ENCODE results near the gene CEP128.

CEP128 gene

DNA sequence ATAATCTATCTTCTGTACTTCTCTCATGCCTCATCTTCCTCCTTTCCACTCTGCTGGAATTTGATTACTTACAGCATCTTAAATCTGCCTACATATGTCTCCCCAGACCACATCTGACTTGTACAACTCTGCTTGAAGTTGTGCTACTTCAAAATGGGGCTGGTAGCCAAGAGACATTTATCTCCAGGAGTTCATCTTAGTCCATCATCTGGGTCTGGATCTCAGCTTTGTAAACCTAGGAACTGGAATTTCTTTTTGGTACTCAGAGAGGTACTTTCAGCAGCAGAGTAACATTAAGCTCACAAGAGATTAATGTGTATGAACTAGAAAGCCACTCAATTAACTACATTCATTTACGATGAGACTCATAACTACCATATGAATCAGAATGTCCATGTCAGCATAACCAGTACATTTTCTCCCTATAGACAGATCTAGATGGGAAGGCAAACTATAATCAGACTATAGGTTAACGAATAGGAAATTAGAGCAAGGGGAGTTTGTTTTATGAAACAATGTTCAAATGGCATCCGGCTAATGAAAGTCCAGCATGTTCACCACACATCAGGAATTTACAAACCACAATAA, 178.8 kb downstream of the CEP128 start:
- DNase-seq: no peak
- TF ChIP-seq GATA1 (IDR thresholded peaks at IDR 0.05; ENCODE audit: low read depth, low read length) (no peak), POLR2A (IDR thresholded peaks at IDR 0.05; ENCODE audit: low read length) (no peak)

DNA sequence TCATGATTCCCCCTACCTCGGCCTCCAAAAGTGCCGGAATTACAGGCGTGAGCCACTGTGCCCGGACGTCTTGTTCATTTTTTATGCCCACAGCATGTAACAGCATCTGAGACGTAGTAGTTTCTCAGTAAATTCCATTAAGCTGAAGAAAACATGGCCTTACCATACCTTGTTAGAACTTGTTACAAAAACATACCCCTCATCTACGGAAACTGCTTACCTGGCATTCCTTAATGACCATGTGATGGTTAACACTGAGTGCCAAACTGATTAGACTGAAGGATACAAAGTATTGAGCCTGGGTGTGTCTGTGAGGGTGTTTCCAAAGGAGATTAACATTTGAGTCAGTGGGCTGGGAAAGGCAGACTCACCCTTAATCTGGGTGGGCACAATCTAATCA, 186.8 kb downstream of the CEP128 start:
- DNase-seq: no peak
- TF ChIP-seq GATA1 (IDR thresholded peaks at IDR 0.05; ENCODE audit: low read depth, low read length) (no peak), POLR2A (IDR thresholded peaks at IDR 0.05; ENCODE audit: low read length) (no peak)

DNA sequence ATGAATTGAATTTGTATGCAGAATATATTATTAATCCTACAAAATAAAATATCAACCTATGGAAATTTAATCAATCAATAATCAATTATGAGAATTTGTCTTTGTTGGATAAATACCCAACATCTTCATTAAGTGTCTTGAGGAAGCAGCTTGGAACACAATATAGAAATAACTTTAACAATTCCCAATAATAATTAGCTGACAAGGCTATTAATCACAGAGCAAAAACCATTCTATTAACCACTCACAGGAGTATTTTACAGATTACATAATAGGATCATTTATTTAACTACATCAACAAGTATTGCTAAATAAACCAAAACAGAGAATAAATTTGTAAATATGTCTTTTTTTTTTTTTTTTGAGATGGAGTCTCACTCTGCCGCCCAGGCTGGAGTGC, 190.3 kb downstream of the CEP128 start:
- no peak for DNase-seq
- TF ChIP-seq POLR2A (IDR thresholded peaks at IDR 0.05; ENCODE audit: low read length): no peak
- TF ChIP-seq GATA1 (IDR thresholded peaks at IDR 0.05; ENCODE audit: low read depth, low read length): no peak

DNA sequence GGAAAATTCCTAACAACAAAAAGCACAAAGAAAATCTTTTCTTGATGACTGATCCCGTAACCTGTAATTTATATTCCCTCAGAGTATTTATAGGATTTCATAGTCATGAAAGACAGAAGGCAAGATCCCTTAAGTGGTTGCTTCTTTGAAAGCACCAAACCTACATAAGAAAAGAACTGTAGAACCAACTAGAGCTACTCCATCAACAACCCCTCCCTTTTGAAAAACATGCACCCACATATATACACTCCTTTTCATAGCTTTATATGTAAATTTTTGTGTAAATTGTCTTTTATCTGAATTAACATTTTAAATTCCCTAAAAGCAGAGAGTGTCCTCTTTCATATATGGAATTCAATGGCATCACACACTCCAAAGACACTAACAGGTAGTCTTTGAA, 215.3 kb downstream of the CEP128 start:
- no peak for TF ChIP-seq POLR2A (IDR thresholded peaks at IDR 0.05; ENCODE audit: low read length)
- TF ChIP-seq GATA1 (IDR thresholded peaks at IDR 0.05; ENCODE audit: low read depth, low read length): no peak
- no peak for DNase-seq

DNA sequence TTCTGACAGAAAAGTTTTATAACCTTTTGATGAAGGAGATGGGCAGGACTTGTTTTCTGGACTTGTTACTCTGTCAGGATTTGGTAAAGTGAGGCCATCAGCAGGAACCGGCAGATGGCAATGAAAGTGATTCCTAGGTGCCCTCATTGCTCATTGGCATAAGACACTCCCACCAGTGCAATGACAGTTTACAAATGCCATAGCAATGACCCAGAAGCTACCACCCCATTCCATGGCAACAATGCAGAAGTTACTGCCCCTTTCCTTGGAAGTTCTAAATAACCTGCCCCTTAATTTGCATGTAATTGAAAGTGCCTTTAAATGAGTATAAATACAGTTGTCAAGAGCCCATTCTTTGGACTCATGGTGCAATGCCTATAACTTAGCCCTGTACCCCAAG, 222.6 kb downstream of the CEP128 start:
- no peak for DNase-seq

DNA sequence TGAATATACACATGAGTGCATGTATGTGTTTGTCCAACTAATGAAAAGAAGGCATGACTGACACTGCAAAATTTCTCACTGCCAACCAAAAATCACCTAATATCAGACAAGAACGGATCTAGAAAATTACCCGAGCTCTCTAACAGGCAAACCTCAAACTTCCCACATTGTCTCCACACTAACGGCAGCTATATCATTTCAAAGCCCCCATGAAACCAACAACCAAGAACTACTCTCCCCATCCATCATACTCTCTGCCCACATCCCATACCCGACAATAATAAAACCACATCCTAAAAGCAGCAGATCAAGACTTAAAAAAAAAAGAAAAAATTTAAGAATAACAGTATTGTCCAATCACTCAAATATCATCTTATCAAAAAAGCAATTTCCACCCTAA, 227.1 kb downstream of the CEP128 start:
- TF ChIP-seq POLR2A (IDR thresholded peaks at IDR 0.05; ENCODE audit: low read length): no peak
- TF ChIP-seq GATA1 (IDR thresholded peaks at IDR 0.05; ENCODE audit: low read depth, low read length): no peak
- DNase-seq: no peak

More for the DNA sequence above, 222.6 kb downstream of the CEP128 start:
- TF ChIP-seq GATA1 (IDR thresholded peaks at IDR 0.05; ENCODE audit: low read depth, low read length): no peak
- TF ChIP-seq POLR2A (IDR thresholded peaks at IDR 0.05; ENCODE audit: low read length): no peak

DNA sequence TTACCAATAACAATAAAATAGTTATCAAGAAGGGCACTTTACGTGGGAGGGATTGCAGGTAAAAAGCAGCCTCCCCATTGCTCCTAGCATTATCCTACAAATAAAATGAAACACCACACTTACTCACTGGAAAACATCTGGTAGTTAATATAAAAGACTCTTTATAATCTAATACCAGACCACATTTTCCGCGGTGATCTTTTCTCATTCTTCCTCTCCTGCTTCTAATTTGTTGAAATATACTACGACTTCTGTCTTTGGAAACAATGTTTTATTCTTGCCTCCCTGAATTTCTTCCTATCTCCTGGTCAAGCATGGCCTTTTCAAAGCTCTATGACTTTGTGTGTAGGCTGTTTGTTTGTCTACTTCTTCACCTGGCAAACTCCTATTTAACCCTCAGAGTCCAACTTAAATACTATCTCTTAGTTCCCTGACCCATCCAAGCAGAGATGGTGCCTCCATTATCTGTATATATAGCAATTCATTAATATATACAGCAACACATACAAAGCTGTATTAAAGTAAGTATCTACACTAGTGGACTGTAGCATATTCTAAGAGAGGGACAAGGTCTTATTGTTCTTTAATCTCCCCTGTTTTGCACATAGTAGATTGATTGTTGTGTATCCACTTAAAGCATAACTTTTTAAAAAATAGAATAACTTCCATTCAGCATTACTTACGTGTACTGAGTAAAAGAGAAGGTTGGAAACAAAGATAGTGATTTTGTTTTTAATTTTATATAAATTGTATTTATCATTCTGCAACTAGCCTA, 228.3 kb downstream of the CEP128 start:
- no peak for DNase-seq
- TF ChIP-seq POLR2A (IDR thresholded peaks at IDR 0.05; ENCODE audit: low read length): no peak
- TF ChIP-seq GATA1 (IDR thresholded peaks at IDR 0.05; ENCODE audit: low read depth, low read length): no peak

DNA sequence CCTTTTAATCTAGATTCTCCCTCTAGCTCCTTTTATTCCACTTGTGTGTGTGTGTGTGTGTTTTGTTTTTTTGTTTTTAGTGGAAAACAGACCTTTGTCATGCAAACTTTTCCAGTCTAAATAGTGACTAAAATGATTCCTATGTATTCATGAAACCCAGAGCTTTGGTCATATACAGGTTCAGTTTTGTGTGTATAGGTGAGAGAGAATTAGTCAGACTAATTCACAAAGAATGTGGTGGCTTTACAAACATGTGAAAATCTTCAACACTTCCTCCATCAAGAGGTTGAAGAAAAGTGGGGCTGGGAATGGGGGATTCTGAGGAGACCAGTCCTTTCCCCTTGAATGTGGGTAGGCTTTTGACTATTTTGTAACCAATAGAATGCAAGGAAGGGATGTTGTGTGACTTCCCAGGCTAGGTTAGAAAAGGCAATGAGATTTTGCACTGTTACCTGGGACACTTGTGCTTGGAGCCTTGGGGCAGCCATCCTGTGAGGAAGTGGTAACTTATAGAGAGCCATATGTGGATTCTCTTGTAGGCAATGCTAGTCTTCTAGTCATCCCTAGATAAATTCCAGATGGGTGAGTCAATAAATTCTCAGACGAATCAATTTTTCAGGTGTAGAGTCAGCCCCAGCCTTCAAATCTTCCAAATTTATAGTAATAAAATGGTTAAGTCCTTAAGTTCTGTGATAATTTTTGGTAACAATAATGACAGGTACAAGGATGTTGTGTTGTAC, 236.1 kb downstream of the CEP128 start:
- TF ChIP-seq GATA1 (IDR thresholded peaks at IDR 0.05; ENCODE audit: low read depth, low read length) (no peak), POLR2A (IDR thresholded peaks at IDR 0.05; ENCODE audit: low read length) (no peak)
- no peak for DNase-seq

DNA sequence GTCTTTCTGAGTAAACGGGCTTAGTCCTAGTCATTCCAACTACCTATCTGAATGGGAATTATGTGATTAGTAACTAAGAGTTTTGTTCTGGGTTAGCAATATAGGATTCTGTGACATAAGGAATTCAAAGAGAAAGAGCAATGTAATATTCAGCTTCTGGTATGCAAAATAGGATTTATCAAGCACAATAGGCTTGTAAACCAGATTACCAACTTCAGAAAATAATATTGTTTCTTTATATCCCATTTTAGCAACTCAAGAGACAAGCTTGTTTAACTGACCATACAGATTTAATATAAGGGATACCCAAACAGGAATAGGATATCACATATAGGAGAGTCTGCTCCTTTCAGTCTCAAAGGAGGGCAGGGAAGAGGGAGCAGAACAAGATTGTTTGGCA, 240.9 kb downstream of the CEP128 start:
- no peak for DNase-seq
- TF ChIP-seq POLR2A (IDR thresholded peaks at IDR 0.05; ENCODE audit: low read length): no peak
- TF ChIP-seq GATA1 (IDR thresholded peaks at IDR 0.05; ENCODE audit: low read depth, low read length): no peak

DNA sequence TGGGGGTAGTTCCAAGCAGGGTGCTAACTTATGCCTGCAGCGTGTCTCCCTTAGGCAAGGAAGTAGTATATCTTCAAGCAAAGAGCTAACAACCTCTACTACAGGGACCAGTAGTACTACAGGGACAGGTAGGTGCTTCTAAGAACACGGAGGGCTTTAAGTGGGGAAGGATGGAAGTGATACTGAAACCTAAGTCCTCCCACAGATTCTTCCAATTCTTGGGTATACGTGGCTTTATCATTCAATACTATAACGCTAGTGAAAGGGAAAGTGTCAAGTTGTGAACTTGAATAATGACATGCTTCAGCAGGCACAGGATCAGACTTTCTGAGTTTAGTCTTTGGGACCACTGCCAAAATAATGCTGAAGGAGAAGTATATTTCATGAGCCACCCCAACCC, 241.7 kb downstream of the CEP128 start:
- TF ChIP-seq POLR2A (IDR thresholded peaks at IDR 0.05; ENCODE audit: low read length): no peak
- TF ChIP-seq GATA1 (IDR thresholded peaks at IDR 0.05; ENCODE audit: low read depth, low read length): no peak
- DNase-seq: no peak

DNA sequence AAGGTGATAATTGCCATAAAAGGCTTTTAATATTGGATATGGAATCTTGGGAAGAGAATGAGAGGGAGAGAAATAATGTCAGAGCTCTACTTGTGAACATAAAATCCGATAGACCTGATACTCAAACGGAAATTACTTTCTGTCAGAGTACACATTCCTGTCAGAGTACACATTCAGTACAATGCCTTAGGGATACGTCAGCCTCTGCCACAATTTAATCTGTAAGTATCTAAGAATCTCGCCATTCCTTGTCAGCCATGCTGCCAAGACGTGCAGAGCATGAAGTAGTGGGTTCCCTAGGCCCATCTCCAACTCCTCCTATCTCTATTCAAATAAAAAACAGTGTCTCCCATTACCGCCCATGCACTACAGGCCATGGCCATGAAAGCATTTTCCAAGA, 242.6 kb downstream of the CEP128 start:
- TF ChIP-seq GATA1 (IDR thresholded peaks at IDR 0.05; ENCODE audit: low read depth, low read length): no peak
- TF ChIP-seq POLR2A (IDR thresholded peaks at IDR 0.05; ENCODE audit: low read length): no peak

DNA sequence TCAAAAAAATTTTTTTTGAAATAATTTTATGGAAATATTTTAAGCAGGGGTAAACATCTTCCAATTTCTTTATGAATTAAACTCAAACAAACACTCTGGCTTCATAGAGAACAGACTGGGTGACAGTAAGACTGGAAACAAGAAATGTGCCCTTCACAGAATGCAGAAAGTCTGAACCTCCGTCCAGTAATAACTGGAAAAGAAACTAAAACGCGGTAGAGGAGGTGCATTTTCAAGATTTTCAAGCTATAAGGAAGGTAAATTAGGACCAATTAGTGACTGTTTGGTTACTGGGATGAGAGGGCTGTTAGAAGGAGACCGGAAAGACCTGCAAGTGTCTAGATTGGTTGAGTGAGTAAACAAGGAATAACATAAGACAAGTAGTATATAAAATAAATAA, 245.7 kb downstream of the CEP128 start:
- no peak for DNase-seq
- TF ChIP-seq GATA1 (IDR thresholded peaks at IDR 0.05; ENCODE audit: low read depth, low read length) (no peak), POLR2A (IDR thresholded peaks at IDR 0.05; ENCODE audit: low read length) (no peak)

More for the DNA sequence above, 242.6 kb downstream of the CEP128 start:
- DNase-seq: no peak

DNA sequence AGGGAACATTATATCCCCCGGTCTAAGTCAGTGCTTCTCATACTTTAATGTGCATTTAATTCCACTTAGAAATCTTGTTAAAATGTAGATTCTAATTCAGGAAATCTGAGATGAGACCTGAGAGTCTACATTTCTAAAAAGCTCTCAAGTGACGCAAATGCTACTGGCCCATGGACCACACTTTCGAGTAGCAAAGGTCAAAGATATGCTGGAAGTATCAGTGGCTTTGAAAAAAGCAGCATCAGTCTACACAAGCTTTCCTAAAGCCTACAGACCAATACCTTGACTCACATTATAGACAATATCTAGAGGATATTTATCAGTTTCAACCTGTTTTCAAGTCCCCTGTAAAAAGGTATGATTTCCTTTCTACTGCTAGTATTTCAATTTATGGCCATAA, 248.6 kb downstream of the CEP128 start:
- TF ChIP-seq GATA1 (IDR thresholded peaks at IDR 0.05; ENCODE audit: low read depth, low read length): no peak
- TF ChIP-seq POLR2A (IDR thresholded peaks at IDR 0.05; ENCODE audit: low read length): no peak

DNA sequence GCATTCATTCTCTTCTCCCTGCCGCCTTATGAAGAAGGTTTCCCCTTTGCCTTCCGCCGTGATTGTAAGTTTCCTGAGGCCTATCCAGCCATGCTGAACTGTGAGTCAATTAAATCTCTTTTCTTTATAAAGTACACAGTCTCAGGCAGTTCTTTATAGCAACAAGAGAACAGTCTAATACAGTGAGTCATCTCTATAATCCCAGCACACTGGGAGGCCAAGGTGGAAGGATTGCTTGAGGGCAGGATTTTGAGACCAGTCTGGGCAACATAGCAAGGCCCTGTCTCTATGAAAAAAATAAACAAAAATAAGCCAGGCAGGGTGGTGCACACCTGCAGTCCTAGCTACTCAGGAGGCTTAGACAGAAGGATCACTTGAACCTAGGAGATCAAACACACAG, 259.9 kb downstream of the CEP128 start:
- TF ChIP-seq GATA1 (IDR thresholded peaks at IDR 0.05; ENCODE audit: low read depth, low read length) (no peak), POLR2A (IDR thresholded peaks at IDR 0.05; ENCODE audit: low read length) (no peak)
- DNase-seq: no peak

More for the DNA sequence above, 248.6 kb downstream of the CEP128 start:
- DNase-seq: no peak

Measured in erythroblast (primary cell).